Skin epidermis (tissue), 12 donors: ENCODE data around the gene FGD3.
"Not testable (repeated sequence)": the region's sequence is repeated elsewhere in the genome, so short reads cannot be mapped to it uniquely, and the experiment has no call there.

Experiments used
- H3K27ac ChIP-seq, 21 experiments: fragments of 200-600 bp; sonication (generic) in 11 of 21; one replicate each; pipeline ENCODE4 v1.5.0; 2020; ENCODE audit warnings: mild to moderate bottlenecking in 3 of 21, inconsistent platforms in 2 of 21, moderate library complexity in 2 of 21
- H3K4me3 ChIP-seq, 7 experiments: fragments of 200-600 bp; sonication (generic) in 2 of 7; one replicate each; pipeline ENCODE4 v1.5.0; 2020; ENCODE audit warnings: inconsistent platforms in 2 of 7, mild to moderate bottlenecking in 2 of 7, moderate library complexity in 1 of 7

FGD3 gene

GRCh38 chr9:92947268-92948037 is at the start of gene FGD3:
Gene FGD3 (plus strand): TSS chr9:92947523. CDS start chr9:92976257, 28,734 bp downstream.
- Histone ChIP-seq H3K4me3 (peak within 1 kb of the TSS; percentile 23 to 60 (median 50)), H3K27ac (peak within 1 kb of the TSS in 20 of 21 experiments; percentile 5 to 82 (median 58))

- H3K27ac ChIP-seq: not testable (repeated sequence)
- H3K4me3 ChIP-seq: peak overlapping the region in 1 of 7 experiments; percentile 12
These were observed 42.2 kb upstream of the FGD3 start for GRCh38 chr9:92905137-92905536.

GRCh38 chr9:92911511-92912475 is 35.5 kb upstream of the FGD3 start:
- H3K27ac ChIP-seq: no peak overlapping the region
- H3K4me3 ChIP-seq: no peak overlapping the region

- H3K4me3 ChIP-seq: no peak overlapping the region
- no peak overlapping the region for H3K27ac ChIP-seq
These were observed 30.0 kb upstream of the FGD3 start for GRCh38 chr9:92917176-92917800.

GRCh38 chr9:92920437-92920836 is 26.9 kb upstream of the FGD3 start:
- no peak overlapping the region for H3K4me3 ChIP-seq
- H3K27ac ChIP-seq: no peak overlapping the region

GRCh38 chr9:92931606-92932005 is 15.7 kb upstream of the FGD3 start:
- no peak overlapping the region for H3K27ac ChIP-seq
- no peak overlapping the region for H3K4me3 ChIP-seq

GRCh38 chr9:92934321-92934720 is 13.0 kb upstream of the FGD3 start:
- H3K27ac ChIP-seq: no peak overlapping the region
- no peak overlapping the region for H3K4me3 ChIP-seq

- no peak overlapping the region for H3K27ac ChIP-seq
These were observed 9.3 kb upstream of the FGD3 start for GRCh38 chr9:92938025-92938424.

GRCh38 chr9:92941861-92942260 is 5.5 kb upstream of the FGD3 start:
- H3K4me3 ChIP-seq: no peak overlapping the region
- peak overlapping the region in 3 of 21 experiments; percentile 43 to 69 (median 51) for H3K27ac ChIP-seq

More at GRCh38 chr9:92938025-92938424, 9.3 kb upstream of the FGD3 start:
- no peak overlapping the region for H3K4me3 ChIP-seq

GRCh38 chr9:92942688-92943616 is 4.4 kb upstream of the FGD3 start:
- Histone ChIP-seq H3K27ac (peak overlapping the region in 2 of 21 experiments; percentile 43 to 69), H3K4me3 (no peak overlapping the region)

- no peak overlapping the region for H3K27ac ChIP-seq
- no peak overlapping the region for H3K4me3 ChIP-seq
These were observed 2.4 kb upstream of the FGD3 start for GRCh38 chr9:92944921-92945320.

- Histone ChIP-seq H3K4me3 (no peak overlapping the region), H3K27ac (no peak overlapping the region)
These were observed 1.5 kb upstream of the FGD3 start for GRCh38 chr9:92945796-92946195.

GRCh38 chr9:92948038-92948534 is 763 bp downstream of the FGD3 start:
- peak overlapping the region; percentile 23 to 60 (median 50) for H3K4me3 ChIP-seq

GRCh38 chr9:92948632-92949031 is 1.3 kb downstream of the FGD3 start:
- Histone ChIP-seq H3K27ac (no peak overlapping the region), H3K4me3 (peak overlapping the region in 2 of 7 experiments; percentile 53 to 60)

More at GRCh38 chr9:92948038-92948534, 763 bp downstream of the FGD3 start:
- H3K27ac ChIP-seq: peak overlapping the region in 14 of 21 experiments; percentile 5 to 82 (median 68)

GRCh38 chr9:92949266-92949982 is 2.1 kb downstream of the FGD3 start:
- Histone ChIP-seq H3K4me3 (no peak overlapping the region), H3K27ac (peak overlapping the region in 7 of 21 experiments; percentile 18 to 52 (median 30))

- H3K4me3 ChIP-seq: no peak overlapping the region
- peak overlapping the region in 18 of 21 experiments; percentile 8 to 72 (median 60) for H3K27ac ChIP-seq
These were observed 3.1 kb downstream of the FGD3 start for GRCh38 chr9:92950359-92950955.

- Histone ChIP-seq H3K4me3 (no peak overlapping the region), H3K27ac (peak overlapping the region in 19 of 21 experiments; percentile 7 to 90 (median 64))
These were observed 5.7 kb downstream of the FGD3 start for GRCh38 chr9:92952906-92953610.
